ENCODE data around the gene SGCA.
A peak's percentile ranks its signal among the peaks of the same experiment; 100 is the strongest.

Gene SGCA

GRCh38 chr17:50128441-50129352 is 37.1 kb upstream of the SGCA start:
- Histone ChIP-seq H3K27me3 (replicated peaks; ENCODE audit: control insufficient read depth, insufficient read depth, low read length) (peaks cover 4% of the 10 kb centered on the region), H3K36me3 (ENCODE audit: control insufficient read depth, insufficient read depth, low read length, severe bottlenecking) (no peaks in the 10 kb centered on the region), H3K9ac (ENCODE audit: low read length) (peak overlapping the region; percentile 74), H3K4me3 (ENCODE audit: low read length) (peak overlapping the region; percentile 78), H3K9me3 (ENCODE audit: control insufficient read depth, low read length) (no peaks in the 10 kb centered on the region), H3K4me1 (ENCODE audit: control insufficient read depth, insufficient read depth, low read length) (peaks cover 17% of the 10 kb centered on the region)
- no peak for DNase-seq (ENCODE audit: low read depth)

GRCh38 chr17:50129353-50129727 is 36.5 kb upstream of the SGCA start:
- Histone ChIP-seq H3K9me3 (ENCODE audit: control insufficient read depth, low read length) (no peaks in the 10 kb centered on the region), H3K27me3 (replicated peaks; ENCODE audit: control insufficient read depth, insufficient read depth, low read length) (peaks cover 4% of the 10 kb centered on the region)

GRCh38 chr17:50129728-50130558 is 35.9 kb upstream of the SGCA start, which contains the start of gene SAMD14:
Gene SAMD14, minus strand, starts transcription at chr17:50130160. Its CDS starts 5,201 bp downstream, at chr17:50124959.
- peak; percentile 75 for DNase-seq (ENCODE audit: low read depth)

More at GRCh38 chr17:50129353-50129727, 36.5 kb upstream of the SGCA start:
- no peak overlapping the region for H3K4me3 ChIP-seq (ENCODE audit: low read length)
- no peaks in the 10 kb centered on the region for H3K36me3 ChIP-seq (ENCODE audit: control insufficient read depth, insufficient read depth, low read length, severe bottlenecking)
- H3K9ac ChIP-seq (ENCODE audit: low read length), result no peak overlapping the region
- H3K4me1 ChIP-seq (ENCODE audit: control insufficient read depth, insufficient read depth, low read length), result peaks cover 17% of the 10 kb centered on the region
- no peak for DNase-seq (ENCODE audit: low read depth)

GRCh38 chr17:50130559-50131305 is 35.1 kb upstream of the SGCA start:
- no peak overlapping the region for H3K4me3 ChIP-seq (ENCODE audit: low read length)
- H3K9ac ChIP-seq (ENCODE audit: low read length), result no peak overlapping the region
- H3K9me3 ChIP-seq (ENCODE audit: control insufficient read depth, low read length), result no peaks in the 10 kb centered on the region
- H3K36me3 ChIP-seq (ENCODE audit: control insufficient read depth, insufficient read depth, low read length, severe bottlenecking), result peaks cover 5% of the 10 kb centered on the region
- H3K4me1 ChIP-seq (ENCODE audit: control insufficient read depth, insufficient read depth, low read length), result peaks cover 17% of the 10 kb centered on the region
- DNase-seq (ENCODE audit: low read depth), result no peak
- H3K27me3 ChIP-seq (replicated peaks; ENCODE audit: control insufficient read depth, insufficient read depth, low read length), result peaks cover 4% of the 10 kb centered on the region

More at GRCh38 chr17:50129728-50130558, 35.9 kb upstream of the SGCA start, which contains the start of gene SAMD14:
- Histone ChIP-seq H3K9me3 (ENCODE audit: control insufficient read depth, low read length) (no peaks in the 10 kb centered on the region), H3K9ac (ENCODE audit: low read length) (peak within 1 kb of the TSS; percentile 74), H3K36me3 (ENCODE audit: control insufficient read depth, insufficient read depth, low read length, severe bottlenecking) (no peaks in the 10 kb centered on the region), H3K27me3 (replicated peaks; ENCODE audit: control insufficient read depth, insufficient read depth, low read length) (peaks cover 4% of the 10 kb centered on the region), H3K4me3 (ENCODE audit: low read length) (peak within 1 kb of the TSS; percentile 78), H3K4me1 (ENCODE audit: control insufficient read depth, insufficient read depth, low read length) (peaks cover 17% of the 10 kb centered on the region)

- peaks cover 20% of the 10 kb centered on the region for H3K36me3 ChIP-seq (ENCODE audit: control insufficient read depth, insufficient read depth, low read length, severe bottlenecking)
- H3K4me3 ChIP-seq (ENCODE audit: low read length), result no peak overlapping the region
- H3K4me1 ChIP-seq (ENCODE audit: control insufficient read depth, insufficient read depth, low read length), result peaks cover 17% of the 10 kb centered on the region
- H3K27me3 ChIP-seq (replicated peaks; ENCODE audit: control insufficient read depth, insufficient read depth, low read length), result peaks cover 4% of the 10 kb centered on the region
- DNase-seq (ENCODE audit: low read depth), result no peak
- H3K9ac ChIP-seq (ENCODE audit: low read length), result no peak overlapping the region
- H3K9me3 ChIP-seq (ENCODE audit: control insufficient read depth, low read length), result no peaks in the 10 kb centered on the region
These were observed 33.6 kb upstream of the SGCA start for GRCh38 chr17:50132104-50132794.

- peaks cover 29% of the 10 kb centered on the region for H3K36me3 ChIP-seq (ENCODE audit: control insufficient read depth, insufficient read depth, low read length, severe bottlenecking)
- peak overlapping the region; percentile 65 for H3K9ac ChIP-seq (ENCODE audit: low read length)
- H3K9me3 ChIP-seq (ENCODE audit: control insufficient read depth, low read length), result no peaks in the 10 kb centered on the region
- peaks cover 4% of the 10 kb centered on the region for H3K27me3 ChIP-seq (replicated peaks; ENCODE audit: control insufficient read depth, insufficient read depth, low read length)
- H3K4me1 ChIP-seq (ENCODE audit: control insufficient read depth, insufficient read depth, low read length), result peaks cover 17% of the 10 kb centered on the region
- H3K4me3 ChIP-seq (ENCODE audit: low read length), result no peak overlapping the region
- DNase-seq (ENCODE audit: low read depth), result peak; percentile 64
These were observed 32.6 kb upstream of the SGCA start for GRCh38 chr17:50133028-50133768.

- no peaks in the 10 kb centered on the region for H3K9me3 ChIP-seq (ENCODE audit: control insufficient read depth, low read length)
- H3K27me3 ChIP-seq (replicated peaks; ENCODE audit: control insufficient read depth, insufficient read depth, low read length), result peaks cover 3% of the 10 kb centered on the region
- H3K36me3 ChIP-seq (ENCODE audit: control insufficient read depth, insufficient read depth, low read length, severe bottlenecking), result peaks cover 35% of the 10 kb centered on the region
- H3K9ac ChIP-seq (ENCODE audit: low read length), result no peak overlapping the region
- no peak overlapping the region for H3K4me3 ChIP-seq (ENCODE audit: low read length)
- no peak for DNase-seq (ENCODE audit: low read depth)
- H3K4me1 ChIP-seq (ENCODE audit: control insufficient read depth, insufficient read depth, low read length), result peaks cover 13% of the 10 kb centered on the region
These were observed 32.1 kb upstream of the SGCA start for GRCh38 chr17:50133769-50134099.

GRCh38 chr17:50134206-50135110 is 31.3 kb upstream of the SGCA start:
- no peaks in the 10 kb centered on the region for H3K9me3 ChIP-seq (ENCODE audit: control insufficient read depth, low read length)
- H3K4me1 ChIP-seq (ENCODE audit: control insufficient read depth, insufficient read depth, low read length), result peaks cover 11% of the 10 kb centered on the region
- H3K4me3 ChIP-seq (ENCODE audit: low read length), result no peak overlapping the region
- no peak for DNase-seq (ENCODE audit: low read depth)
- no peak overlapping the region for H3K9ac ChIP-seq (ENCODE audit: low read length)
- H3K27me3 ChIP-seq (replicated peaks; ENCODE audit: control insufficient read depth, insufficient read depth, low read length), result no peaks in the 10 kb centered on the region
- peaks cover 42% of the 10 kb centered on the region for H3K36me3 ChIP-seq (ENCODE audit: control insufficient read depth, insufficient read depth, low read length, severe bottlenecking)

GRCh38 chr17:50135316-50136095 is 30.3 kb upstream of the SGCA start:
- no peaks in the 10 kb centered on the region for H3K9me3 ChIP-seq (ENCODE audit: control insufficient read depth, low read length)
- no peaks in the 10 kb centered on the region for H3K27me3 ChIP-seq (replicated peaks; ENCODE audit: control insufficient read depth, insufficient read depth, low read length)
- peaks cover 11% of the 10 kb centered on the region for H3K4me1 ChIP-seq (ENCODE audit: control insufficient read depth, insufficient read depth, low read length)
- H3K4me3 ChIP-seq (ENCODE audit: low read length), result no peak overlapping the region
- H3K9ac ChIP-seq (ENCODE audit: low read length), result no peak overlapping the region
- peaks cover 52% of the 10 kb centered on the region for H3K36me3 ChIP-seq (ENCODE audit: control insufficient read depth, insufficient read depth, low read length, severe bottlenecking)
- no peak for DNase-seq (ENCODE audit: low read depth)
